AG10803 (cell line): ENCODE measurements around the gene ZBED1.

Experiments used
- DNase-seq: peaks from one replicate; pipeline ENCODE4 v3.0.0; 2010; ENCODE audit warnings: low read depth
- H3K4me3 ChIP-seq: 2 replicates; pipeline ENCODE4 v1.5.1; 2011; ENCODE audit warnings: mild to moderate bottlenecking, low read length, control low read depth
- CTCF ChIP-seq: conservative IDR thresholded peaks from 2 replicates; pipeline ENCODE4 v1.5.1; 2011; ENCODE audit warnings: mild to moderate bottlenecking, low read length, control low read depth, inconsistent platforms

The ZBED1 gene

GRCh38 chrX:2500803-2501558, at the start of gene ZBED1, which contains the start of gene DHRSX:
Gene ZBED1 (minus strand): TSS chrX:2500976. CDS start chrX:2490719, 10,257 bp downstream.
Gene DHRSX (minus strand): TSS chrX:2500976. CDS start chrX:2500925, 51 bp downstream.
- TF ChIP-seq CTCF, result no peak
- DNase-seq, result peak; percentile 25
- H3K4me3 ChIP-seq, result peak within 1 kb of the TSS; percentile 78

- no peak for TF ChIP-seq CTCF
- no peak overlapping the region for H3K4me3 ChIP-seq
- DNase-seq, result no peak
Observed at GRCh38 chrX:2549876-2550275, 49.1 kb upstream of the ZBED1 start.

GRCh38 chrX:2548711-2549423, 48.1 kb upstream of the ZBED1 start:
- DNase-seq, result peak; percentile 10
- no peak for TF ChIP-seq CTCF
- no peak overlapping the region for H3K4me3 ChIP-seq

- no peak overlapping the region for H3K4me3 ChIP-seq
- TF ChIP-seq CTCF, result no peak
- DNase-seq, result no peak
Observed at GRCh38 chrX:2547736-2548135, 47.0 kb upstream of the ZBED1 start.

GRCh38 chrX:2546496-2546895, 45.7 kb upstream of the ZBED1 start:
- TF ChIP-seq CTCF, result no peak
- no peak overlapping the region for H3K4me3 ChIP-seq
- no peak for DNase-seq

GRCh38 chrX:2545144-2545543, 44.4 kb upstream of the ZBED1 start:
- DNase-seq, result no peak
- no peak overlapping the region for H3K4me3 ChIP-seq
- TF ChIP-seq CTCF, result no peak
